Epithelial cell of esophagus (primary cell): ENCODE measurements around the gene APLF.

Experiments used
- DNase-seq: peaks from one replicate; pipeline ENCODE4 v3.0.0; 2010; ENCODE audit warnings: low read depth
- H3K4me3 ChIP-seq: 2 replicates; pipeline ENCODE4 v1.5.1; 2011; ENCODE audit warnings: mild to moderate bottlenecking, low read length, control low read depth
- TF ChIP-seq, protein P1 (sequence below): IDR thresholded peaks from 2 replicates; pipeline ENCODE4 v1.5.1; 2011; ENCODE audit warnings: low read depth, mild to moderate bottlenecking, low read length, control low read depth, inconsistent platforms; ENCODE audit not compliant: insufficient read depth; ENCODE audit errors: missing control alignments

Gene APLF

DNA sequence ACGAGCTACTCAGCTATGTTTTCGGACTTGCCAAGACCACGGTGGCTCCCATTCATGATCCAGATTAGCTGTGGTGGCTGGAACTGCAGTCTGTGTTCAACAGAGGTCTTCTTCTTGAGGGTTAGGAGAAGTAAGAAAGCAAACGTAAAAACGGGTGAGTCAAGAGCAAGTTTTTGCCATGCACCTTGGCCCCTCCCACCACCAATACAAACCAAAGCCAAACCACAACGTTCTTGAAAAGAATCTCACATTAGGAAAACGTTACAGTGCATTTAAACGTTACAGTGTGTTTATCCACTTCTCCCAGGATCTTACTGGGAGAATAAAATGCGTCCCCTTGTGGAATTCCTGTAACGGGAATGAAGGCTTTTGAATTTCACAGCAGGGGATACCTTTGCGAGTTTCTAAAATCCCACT, 1.0 kb upstream of the APLF start:
- peak overlapping the region; percentile 82 for H3K4me3 ChIP-seq
- peak; percentile 84 for DNase-seq
- TF ChIP-seq, protein P1, sequence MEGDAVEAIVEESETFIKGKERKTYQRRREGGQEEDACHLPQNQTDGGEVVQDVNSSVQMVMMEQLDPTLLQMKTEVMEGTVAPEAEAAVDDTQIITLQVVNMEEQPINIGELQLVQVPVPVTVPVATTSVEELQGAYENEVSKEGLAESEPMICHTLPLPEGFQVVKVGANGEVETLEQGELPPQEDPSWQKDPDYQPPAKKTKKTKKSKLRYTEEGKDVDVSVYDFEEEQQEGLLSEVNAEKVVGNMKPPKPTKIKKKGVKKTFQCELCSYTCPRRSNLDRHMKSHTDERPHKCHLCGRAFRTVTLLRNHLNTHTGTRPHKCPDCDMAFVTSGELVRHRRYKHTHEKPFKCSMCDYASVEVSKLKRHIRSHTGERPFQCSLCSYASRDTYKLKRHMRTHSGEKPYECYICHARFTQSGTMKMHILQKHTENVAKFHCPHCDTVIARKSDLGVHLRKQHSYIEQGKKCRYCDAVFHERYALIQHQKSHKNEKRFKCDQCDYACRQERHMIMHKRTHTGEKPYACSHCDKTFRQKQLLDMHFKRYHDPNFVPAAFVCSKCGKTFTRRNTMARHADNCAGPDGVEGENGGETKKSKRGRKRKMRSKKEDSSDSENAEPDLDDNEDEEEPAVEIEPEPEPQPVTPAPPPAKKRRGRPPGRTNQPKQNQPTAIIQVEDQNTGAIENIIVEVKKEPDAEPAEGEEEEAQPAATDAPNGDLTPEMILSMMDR, result no peak

DNA sequence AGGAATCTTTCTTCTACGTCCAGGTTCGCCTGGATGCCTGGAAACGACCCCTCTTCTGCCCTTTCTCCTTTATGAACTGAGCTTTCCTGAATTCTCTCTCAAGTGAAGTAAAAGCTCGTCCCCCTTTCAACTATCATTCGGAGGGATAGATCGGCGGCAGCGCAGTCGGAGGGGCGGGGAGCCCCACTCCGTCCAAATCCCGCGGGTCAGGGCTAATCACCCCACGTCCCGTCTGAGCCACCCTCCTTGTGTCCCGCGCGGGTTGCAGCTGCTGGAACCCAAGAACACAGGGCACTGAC, 658 bp upstream of the APLF start:
- DNase-seq, result no peak
- TF ChIP-seq, protein P1, result no peak
- H3K4me3 ChIP-seq, result peak overlapping the region; percentile 82

DNA sequence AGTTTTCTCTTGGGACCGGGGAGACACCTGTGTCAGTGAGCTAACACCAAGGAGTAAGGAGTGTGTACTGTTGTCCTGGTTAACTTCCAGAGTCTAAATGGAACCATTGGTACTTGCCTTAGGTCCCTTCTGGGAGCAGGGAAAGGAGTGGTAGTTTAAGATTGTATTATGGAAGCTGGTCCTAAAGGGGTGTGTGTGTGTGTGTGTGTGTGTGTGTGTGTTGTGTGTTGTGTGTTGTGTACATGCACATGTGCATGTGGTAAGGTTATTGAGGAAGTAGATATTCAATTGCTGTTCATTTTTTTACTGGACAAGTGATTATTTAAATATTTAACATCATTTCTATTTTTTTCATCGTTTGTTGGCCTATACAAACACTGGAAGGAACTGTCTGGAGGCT, 1.4 kb downstream of the APLF start:
- TF ChIP-seq, protein P1, result no peak
- H3K4me3 ChIP-seq, result peak overlapping the region; percentile 82
- no peak for DNase-seq

DNA sequence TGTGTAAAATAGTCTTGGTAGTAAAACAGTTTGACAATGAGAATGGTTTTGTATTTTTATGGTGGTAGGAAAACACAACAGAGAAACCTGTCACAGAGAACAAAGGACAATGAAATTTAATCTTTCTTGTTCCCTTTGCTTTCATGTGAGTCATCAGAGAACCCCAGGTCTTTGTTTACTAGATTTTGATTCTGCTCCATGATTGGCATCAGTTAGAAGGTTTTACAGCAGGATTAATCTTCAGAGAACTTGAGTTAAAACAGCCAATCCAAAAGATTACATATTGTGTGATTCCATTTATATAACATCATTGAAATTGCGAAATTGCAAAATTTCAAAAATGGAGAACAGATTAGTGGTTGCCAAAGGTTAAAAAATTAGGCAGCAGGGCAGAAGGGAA, 2.5 kb downstream of the APLF start:
- no peak overlapping the region for H3K4me3 ChIP-seq
- TF ChIP-seq, protein P1, result no peak
- DNase-seq, result peak; percentile 32

DNA sequence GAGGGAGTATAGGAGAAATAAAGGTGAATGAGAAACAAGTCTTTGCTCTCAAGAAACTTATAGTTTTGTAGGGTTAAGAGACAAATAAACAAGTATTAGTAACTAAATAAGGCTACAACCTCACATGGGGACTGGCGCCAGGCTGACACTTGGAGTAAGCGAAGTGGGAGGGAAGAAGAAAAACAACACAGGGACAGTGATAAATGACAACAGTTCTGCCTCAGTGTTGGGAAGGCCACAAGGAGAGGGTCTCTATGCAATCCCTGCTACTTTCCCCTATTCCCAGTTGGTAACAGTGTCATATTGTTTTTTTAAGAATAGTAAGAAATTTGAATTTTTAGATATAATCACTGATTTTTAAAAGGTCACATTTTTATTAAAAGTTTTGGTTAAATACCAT, 4.0 kb downstream of the APLF start:
- no peak for DNase-seq
- TF ChIP-seq, protein P1, result no peak

DNA sequence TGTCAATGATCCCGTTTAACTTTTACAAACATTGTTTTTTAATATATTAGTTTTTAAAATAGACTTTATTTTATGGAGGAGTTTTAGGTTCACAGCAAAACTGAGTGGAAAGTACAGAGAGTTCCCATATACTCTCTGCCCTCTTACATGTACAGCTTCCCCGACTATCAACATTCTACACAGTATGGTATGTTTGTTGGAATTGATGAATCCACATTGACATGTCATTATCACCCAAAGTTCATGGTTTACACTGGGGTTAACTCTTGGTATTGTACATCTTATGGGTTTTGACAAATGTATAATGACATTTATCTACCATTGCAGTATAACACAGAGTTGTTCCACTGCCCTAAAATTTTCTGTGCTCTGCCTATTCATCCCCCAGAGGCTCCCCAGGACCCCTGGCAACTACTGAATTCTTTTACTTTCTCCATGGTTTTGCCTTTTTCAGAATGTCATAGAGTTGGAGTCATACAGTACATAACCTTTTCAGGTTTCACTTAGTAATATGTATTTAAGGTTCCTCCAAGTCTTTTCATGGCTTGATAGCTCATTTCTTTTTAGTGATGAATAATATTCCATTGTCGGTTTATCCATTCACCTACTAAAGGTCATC, 5.5 kb downstream of the APLF start:
- DNase-seq, result no peak
- no peak overlapping the region for H3K4me3 ChIP-seq
- TF ChIP-seq, protein P1, result no peak

More for the DNA sequence above, 4.0 kb downstream of the APLF start:
- H3K4me3 ChIP-seq, result no peak overlapping the region

DNA sequence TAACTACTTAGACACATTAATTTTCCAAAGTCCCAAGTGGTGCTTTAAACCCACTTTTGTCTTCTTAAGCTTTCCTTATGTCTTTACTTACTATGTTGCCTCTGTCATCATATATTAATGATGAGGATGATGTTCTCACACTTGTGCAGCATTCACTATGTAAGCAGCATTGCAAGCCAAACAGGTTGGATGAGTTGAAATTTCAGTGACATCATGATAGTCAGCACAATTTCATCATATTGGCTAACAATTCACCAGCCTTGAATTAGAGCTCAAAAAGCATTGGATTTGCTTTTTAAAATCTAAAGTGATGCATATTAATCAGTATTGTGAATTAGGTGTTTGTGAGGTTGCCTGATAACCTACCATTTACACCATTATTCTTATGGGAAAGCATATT, 7.7 kb downstream of the APLF start:
- no peak overlapping the region for H3K4me3 ChIP-seq
- TF ChIP-seq, protein P1, result no peak
- DNase-seq, result peak; percentile 85
